Measurements from ENCODE around the gene C5orf46.
A peak's percentile ranks its signal among the peaks of the same experiment; 100 is the strongest.
"Not testable (repeated sequence)": the region's sequence is repeated elsewhere in the genome, so short reads cannot be mapped to it uniquely, and the experiment has no call there.

The C5orf46 gene

DNA sequence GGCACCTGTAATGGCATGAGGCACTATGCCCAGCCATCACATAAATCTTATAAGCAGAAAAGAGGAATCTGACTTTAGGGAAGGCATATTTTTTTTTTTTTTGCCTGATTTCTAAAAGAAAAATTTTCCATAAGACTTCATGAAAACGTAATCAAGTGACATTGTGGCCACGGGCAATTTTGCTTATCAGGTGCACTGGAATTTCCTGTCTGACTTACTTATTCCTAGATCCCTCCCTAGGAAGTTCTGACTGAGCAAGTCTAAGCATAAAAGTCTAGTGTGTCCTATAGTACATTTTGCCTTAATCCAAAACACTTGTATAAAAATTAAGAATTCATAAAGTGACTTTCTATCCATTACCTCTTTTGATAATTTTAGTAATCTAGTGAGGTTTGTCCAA, 12.5 kb downstream of the C5orf46 start:
- DNase-seq (ENCODE audit: low spot score), result no peak

DNA sequence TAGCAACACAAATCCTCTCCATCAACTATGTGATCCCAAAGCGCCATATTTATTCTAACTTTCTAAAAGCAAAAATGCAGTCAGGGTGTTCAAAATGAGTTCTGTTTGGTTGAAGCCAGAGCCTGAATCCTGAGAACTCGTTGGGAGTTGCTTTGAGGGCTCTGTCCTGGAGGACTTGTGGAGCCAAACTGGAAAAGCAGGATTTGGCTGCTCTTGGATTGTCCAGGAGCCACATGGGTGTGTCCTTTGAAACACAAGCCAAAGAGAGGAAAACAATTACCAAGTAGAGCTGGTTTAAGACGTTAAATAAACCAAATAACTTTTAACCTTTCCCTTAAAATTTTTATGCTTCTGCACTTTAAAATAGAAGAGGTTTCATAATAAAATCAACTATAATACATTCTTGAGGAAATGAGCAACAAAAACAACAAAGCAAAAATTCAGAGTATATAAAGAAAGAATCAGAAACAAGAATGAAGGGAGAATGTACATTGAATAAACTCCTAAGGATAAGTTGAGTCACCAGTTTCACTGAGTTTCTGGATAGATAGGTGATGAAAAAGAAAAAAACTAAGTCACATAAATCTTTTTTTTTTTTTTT, 13.5 kb downstream of the C5orf46 start:
- DNase-seq (ENCODE audit: low spot score), result peak; percentile 27

DNA sequence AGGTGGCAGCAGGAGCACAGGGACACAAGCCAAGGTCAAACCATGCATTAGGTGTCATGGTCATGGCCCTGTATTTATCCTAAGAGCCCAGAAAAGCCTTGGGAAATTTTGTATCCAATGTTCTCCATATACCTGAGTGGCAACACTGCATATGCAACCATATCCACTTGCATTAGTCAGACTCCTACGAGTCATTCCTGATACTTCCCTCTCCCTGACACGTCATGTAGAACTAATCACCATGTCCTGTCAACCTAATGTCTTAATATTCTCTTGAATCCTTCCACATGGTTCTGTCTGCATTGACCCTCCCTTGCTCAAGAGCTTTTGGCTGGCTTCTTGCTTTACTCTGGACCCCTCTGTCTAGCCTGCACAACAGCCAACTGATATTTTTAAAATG, 18.4 kb downstream of the C5orf46 start:
- DNase-seq (ENCODE audit: low spot score), result no peak

DNA sequence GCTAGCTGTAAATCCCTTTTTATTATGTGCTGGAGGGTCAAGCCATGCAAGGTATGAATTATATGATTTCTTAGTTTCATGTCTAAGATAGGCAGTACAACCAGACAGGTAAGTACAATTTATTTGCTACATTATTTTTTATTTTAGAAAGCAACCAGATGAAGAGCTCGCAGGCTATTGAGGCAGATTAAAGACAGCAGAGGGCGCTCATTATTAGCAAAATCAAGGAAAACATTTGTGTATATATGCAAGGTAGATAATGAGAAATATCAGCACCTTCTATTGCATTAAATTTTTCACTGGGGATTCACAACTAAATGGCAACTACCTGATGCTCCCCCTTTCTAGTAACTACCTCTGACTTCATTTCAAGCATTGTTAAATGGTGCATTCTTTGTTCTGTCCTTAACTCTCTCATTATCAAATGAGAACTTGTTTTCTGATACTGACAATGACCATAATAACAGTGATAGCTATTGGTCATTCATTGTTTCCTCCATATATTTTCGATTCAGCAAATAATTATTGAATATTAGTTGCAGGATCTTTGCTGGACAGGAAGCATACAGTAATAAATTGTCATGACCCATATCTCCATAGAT, 19.2 kb downstream of the C5orf46 start:
- peak; percentile 16 for DNase-seq (ENCODE audit: low spot score)

DNA sequence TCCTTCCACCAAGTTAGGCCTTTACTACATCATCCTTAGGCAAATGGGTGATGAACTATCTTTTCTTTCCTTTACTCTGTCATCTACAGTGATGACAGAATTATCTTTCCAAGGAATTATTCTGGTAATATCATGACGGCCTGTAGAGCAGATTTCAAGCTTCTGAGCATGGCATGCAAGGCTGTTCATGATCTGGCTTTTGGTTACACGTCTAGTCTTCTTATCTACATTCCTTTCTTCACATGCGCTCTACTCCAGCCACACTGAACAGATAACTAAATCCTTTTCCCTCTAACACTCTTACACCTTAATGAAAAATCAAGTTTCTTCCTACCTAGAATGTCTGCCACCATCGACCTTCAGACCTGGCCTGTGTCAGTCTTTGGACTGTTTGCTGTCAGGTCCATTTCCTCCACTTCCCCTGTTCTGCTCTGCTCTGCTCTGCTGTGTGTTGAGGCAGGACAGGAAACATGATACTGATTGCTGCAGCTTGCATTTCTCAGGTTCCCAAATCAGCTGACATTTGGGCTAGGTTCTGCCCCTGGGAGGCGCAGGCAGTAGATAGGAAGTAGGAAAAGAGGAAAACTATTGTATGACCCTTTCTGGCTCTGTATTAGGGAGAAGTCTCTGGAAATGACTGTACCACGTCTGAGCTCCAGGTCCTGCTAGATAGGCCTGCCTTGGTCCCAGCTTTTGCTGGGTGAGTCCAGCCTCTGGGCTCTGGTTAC, 23.6 kb downstream of the C5orf46 start:
- no peak for DNase-seq (ENCODE audit: low spot score)

DNA sequence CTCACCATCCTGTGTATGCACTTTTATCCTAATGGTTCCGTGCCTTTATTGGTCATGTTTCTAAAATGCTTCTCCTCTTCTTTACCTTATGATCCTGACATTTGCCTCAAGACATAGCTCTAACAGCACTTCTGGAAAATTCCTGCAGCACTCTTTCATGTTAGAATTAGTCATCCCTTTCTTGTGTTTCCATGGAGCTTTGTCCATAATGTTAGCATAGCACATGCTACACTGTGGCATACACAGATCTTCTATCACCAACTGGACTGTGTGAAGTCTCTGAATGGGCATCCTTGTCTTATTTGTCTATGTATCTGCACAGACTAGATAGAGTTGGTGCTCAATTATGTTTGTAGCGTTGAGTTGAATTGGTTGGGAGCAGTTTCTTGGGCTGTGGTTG, 25.9 kb downstream of the C5orf46 start:
- DNase-seq (ENCODE audit: low spot score), result no peak

DNA sequence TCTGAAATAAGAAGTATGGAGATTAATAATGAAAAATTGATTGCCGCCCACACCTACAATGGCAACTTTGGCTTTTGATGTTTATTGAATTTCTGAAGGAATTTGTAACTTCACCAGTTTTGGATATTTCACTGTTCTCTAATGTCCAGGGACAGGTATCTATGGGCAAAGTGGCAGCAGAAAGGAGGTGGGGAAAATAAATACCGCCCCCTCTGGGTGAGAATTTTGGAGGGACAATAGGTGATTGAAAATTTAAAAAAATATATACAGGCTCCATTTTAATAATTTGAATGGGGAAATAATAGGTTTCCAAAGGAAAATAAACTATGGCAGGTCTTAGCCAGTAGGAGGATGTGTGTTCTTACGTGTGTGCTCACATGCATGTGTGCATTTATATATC, 26.6 kb downstream of the C5orf46 start:
- no peak for DNase-seq (ENCODE audit: low spot score)

DNA sequence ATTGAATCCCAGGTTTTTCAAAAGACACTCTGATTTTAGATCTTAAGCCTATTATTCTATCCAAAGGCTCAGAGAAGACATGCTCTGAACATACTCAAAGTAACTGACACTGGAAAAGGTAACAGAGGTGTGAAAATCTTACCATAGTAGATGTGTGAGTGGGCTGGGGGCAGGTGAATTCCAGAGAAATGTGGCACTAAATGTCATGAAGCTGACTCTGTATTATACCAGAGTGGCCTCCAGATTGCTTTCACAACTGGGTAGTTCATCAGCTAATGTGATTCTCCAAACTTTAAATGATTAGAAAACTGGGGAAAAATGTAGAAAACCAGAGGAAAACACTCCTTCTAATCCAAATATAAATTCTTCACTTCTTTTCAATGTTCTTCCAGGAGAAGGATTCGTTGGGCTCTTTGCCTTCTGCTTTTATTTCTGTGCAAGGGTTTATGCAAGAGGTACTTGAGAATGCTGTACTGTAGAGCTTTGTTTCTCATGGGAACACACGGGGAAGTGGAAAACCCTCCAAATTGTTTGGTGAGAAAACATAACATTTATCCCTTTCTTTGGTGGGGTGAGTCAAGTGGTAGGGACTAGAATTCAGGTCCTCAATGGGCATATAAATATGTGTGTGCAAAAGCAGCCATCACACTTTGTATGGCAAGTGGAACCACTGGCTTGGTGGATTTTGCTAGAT, 28.1 kb downstream of the C5orf46 start, which contains the start of gene SCGB3A2:
Gene SCGB3A2, plus strand, starts transcription at position 646 of the 694 bp plus-strand sequence. CDS start 93 bp downstream, outside the sequence.
- DNase-seq (ENCODE audit: low spot score), result no peak

DNA sequence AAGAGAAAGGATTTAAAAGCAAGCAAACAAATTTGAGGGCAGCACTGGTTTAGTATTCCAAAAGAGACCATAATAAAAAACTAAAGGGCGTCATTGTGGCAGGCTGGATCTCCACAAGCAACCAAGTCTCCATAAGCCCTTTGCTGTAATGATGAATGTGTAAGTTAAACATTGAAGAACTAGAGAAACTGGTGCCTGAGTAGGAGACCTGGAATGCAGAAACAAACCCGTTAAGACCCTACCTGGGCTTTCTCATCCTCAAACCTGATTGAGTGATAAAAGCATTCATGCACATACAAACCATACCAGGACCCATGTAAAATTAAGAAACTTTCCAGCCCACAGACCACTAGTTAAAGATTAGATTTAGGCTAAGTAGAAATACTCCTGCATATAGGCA, 29.7 kb downstream of the C5orf46 start:
- DNase-seq (ENCODE audit: low spot score), result no peak

DNA sequence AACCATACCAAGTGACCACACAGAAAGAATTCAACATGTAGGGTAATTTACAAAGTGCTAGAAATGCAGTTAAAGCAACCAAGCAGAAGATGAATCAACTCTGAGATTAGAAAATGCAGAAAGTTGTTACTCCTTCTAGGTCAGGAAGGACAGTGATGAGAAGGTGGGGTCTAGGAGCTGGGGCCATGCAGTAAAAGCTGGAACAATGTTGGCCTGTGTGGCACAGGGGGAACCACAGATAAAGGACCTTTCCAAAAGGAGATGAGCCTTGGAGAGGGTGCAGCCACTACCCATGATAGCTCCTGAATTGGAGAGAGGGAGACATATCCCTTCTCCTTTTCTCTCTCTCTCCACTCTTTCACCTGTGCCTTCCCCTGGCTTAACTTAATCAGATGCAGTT, 30.2 kb downstream of the C5orf46 start:
- no peak for DNase-seq (ENCODE audit: low spot score)

DNA sequence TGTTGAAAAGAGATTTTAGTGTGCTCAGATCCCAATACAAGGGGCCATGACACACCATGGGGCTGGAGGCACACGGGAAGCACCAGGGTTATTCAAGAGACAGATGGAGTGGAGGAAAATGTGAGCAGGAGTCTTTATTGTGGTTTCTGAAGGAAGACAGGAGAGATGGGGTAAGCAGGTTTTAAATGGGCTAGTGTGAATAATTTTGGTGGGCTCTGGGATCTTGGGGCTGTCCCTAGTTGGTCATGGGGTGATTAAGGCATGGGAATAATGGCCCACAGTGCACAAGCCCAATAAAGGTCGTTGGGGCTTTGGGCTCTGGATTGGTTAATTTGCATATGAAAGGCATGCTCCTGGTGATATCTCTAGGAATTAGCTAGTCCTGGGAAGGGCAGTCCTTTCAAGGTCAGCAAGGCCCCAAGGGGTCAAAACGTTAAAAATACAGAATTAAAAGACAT, 31.4 kb downstream of the C5orf46 start:
- no peak for DNase-seq (ENCODE audit: low spot score)

DNA sequence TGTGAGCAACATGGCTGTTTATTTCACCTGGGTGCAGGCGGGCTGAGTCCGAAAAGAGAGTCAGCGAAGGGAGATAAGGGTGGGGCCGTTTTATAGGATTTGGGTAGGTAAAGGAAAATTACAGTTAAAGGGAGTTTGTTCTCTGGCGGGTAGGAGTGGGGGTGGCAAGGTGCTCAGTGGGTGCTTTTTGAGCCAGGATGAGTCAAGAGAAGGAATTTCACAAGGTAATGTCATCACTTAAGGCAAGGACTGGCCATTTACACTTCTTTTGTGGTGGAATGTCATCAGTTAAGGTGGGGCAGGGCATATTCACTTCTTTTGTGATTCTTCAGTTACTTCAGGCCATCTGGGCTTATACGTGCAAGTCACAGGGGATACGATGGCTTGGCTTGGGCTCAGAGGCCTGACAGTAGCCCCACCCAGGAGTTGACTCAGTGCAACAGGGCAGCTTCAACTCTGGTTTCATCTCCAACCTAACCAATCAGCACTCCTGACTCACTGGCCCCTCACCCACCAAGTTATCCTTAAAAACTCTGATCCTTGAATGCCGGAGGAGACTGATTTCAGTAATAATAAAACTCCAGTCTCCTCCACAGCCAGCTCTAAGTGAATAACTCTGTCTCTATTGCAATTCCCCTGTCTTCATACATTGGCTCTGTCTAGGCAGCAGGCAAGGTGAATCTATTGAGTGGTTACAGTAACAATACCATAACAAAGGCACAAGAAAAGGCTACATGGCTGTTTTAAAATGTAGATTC, 32.0 kb downstream of the C5orf46 start:
- not testable (repeated sequence) for DNase-seq (ENCODE audit: low spot score)

DNA sequence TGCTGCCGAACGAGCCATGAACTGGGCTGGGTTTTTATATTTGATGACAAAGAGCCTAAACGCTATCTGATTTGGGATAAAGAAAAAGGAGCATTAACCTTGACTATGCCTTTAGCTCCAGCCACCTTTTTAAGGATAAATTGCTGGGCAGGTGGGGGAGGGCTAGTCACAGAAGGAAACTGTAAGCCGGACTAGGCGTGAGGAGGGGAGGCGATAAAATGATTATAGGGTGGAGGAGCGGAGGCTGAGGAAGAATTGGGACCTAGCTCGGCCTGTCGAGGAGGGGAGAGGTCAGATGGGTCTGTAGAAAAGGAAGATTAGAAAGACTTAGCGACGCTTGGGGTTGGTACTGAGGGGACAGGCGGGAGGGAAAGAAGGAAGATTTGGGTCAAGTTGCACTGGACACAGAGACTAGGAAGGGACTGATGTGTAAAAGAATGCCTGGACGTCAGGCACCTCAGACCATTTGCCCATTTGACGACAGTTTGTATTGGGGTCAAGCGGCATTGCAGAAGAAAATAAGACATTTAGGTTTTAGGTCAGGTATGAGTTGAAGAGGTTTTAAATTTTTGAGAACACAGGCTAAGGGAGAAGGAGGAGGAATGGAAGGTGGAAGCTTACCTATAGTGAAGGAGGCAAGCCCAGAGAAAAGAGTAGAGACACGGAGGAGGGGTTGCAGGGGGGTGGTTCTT, 33.4 kb downstream of the C5orf46 start:
- DNase-seq (ENCODE audit: low spot score), result not testable (repeated sequence)

DNA sequence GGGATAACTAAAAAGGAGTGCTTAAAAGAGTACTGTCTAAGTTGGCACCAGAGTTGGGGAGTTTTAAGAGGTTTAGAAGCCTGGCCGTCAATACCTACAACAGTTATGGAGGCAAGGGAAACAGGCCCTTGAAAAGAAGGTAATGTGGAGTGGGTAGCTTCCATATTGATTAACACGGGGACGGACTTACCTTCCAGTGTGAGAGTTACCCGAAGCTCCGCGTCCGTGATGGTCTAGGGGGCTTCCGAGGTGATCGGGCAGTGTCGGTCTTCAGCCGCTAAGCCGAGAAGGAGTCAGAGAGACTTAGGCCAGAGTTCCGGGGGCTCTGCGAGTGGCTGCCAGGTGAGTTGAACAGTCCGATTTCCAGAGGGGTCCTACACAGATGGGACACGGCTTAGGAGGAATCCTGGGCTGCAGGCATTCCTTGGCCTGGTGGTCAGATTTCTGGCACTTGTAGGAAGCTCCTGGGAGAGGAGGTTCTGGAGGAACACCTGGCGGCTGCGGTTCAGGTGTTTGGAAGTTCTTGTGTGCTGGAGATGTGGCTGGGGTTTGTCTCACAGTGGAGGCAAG, 34.3 kb downstream of the C5orf46 start:
- DNase-seq (ENCODE audit: low spot score), result not testable (repeated sequence)

DNA sequence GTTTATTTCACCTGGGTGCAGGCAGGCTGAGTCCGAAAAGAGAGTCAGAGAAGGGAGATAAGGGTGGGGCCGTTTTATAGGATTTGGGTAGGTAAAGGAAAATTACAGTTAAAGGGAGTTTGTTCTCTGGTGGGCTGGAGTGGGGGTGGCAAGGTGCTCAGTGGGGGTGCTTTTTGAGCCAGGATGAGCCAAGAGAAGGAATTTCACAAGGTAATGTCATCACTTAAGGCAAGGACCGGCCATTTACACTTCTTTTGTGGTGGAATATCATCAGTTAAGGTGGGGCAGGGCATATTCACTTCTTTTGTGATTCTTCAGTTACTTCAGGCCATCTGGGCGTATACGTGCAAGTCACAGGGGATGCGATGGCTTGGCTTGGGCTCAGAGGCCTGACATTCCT, 36.4 kb downstream of the C5orf46 start:
- not testable (repeated sequence) for DNase-seq (ENCODE audit: low spot score)

DNA sequence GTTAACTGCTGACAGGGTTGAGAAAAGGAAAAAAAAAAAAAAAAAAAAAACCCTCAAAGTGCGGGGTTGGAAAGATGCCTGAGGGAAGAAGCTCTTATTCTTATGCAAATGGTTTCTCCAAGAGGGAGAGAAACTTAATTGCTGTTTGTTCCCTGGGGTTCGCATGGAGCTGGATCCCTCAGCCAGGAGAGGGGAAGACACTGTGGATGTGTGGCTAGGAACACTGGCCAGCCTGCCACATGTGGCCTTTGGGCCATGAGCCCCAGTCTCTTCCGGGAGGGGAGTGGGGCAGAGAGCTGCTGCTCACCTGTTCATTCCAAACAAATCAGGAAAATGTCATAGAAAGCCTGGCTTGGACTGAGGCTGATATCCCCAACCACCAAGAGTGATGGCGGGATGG, 37.2 kb downstream of the C5orf46 start:
- DNase-seq (ENCODE audit: low spot score), result no peak

DNA sequence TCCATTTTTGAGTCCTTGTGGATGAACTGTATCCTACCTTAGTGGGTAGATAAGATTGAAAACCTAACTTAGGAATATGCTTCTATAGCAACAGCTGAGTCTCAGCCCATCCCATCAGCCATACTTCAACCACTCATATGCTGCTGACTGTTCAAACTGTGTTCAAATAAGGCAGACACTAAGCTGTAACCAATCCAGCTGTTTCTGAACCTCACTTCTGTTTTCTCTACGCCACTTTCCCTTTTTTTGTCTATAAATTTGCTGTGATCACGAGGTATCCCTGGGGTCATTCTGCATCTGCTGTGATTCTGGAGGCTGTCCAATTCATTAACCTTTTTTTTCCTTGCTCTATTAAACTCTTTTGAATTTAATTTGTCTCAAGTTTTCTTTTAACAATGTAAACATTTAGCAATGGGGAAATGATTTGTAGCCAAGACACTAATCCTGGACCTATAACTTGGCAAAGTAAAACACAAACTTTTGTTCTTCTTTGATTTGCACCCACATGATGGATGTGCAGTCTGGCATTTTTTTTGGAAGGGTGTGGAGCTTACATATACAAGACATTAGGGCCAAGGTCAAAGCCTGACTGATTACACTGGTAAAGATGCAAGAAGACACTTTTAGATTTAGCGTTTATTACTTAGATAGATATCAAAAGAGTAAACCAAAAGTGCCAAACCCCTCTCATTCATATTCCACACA, 42.7 kb downstream of the C5orf46 start:
- no peak for DNase-seq (ENCODE audit: low spot score)

DNA sequence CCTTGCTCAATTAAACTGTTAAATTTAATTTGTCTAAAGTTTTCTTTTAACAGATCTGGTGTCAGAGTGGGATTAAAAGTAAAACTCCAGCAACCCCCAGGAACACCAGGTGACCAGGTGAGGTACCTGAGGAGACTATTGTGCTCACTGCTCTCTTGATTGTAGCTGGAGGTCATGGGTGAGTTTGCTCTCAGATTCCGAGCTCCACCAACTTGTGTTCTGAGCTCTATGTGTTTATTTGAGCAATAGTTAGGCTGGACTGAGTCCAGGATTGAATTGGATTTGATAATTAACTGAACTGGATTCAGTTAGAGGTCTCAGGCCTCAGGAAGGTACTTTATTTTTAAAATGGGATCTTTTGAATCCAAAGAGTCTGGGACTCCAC, 45.7 kb downstream of the C5orf46 start:
- DNase-seq (ENCODE audit: low spot score), result no peak

DNA sequence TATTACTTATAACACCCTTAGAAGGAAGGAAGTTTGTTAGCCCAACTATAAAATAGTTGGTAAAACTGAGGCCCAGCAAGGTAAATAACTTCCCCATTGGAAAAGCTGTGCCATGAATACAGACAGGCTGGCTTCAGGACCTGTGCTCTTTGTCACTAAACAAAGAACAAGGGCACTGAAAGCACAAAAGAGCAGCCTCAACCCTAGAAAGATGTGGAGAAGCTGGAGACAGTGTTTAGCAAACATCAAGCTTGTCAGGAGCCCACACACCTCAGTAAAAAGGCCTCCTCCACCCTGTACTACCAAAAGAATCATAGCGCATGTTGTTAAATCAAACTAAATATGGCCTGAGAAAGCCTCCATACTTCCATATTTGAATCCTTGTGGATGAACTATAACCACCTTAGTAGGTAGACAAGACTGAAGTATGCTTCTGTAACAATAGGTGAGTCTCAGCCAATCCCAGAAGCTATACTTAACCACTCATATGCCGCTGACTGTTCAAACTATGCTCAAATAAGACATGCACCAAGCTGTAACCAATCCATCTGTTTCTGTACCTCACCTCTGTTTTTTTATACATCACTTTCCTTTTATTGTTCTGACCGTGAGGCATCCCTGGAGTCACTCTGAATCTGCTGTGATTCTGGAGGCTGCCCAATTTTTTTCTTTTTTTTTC, 46.2 kb downstream of the C5orf46 start:
- DNase-seq (ENCODE audit: low spot score), result no peak

DNA sequence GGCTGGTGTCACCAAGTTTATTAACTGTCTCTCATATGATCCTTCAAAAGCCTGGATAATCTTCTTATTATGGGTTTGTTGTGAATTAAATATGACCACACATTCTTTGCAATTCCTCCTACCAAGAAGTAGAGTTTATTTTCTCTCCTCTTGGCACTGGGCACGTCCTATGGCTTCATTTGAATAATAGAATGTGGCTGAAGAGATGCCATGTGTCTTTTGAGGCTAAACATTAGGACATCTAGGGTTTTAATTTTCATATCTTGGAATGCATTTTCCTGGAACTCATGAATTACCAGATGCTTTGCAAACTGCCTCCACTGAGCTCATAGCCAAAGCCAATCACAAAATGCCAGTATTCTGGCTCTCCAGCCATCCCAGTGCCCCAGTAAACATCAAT, 47.8 kb downstream of the C5orf46 start:
- DNase-seq (ENCODE audit: low spot score), result no peak
